Nephron progenitor cell (in vitro differentiated cells): Measurements from ENCODE around the gene ABCA5.

Experiments
- DNase-seq: peaks from one replicate; pipeline ENCODE4 v3.0.0; 2021
- H3K27ac Mint-ChIP-seq: 2 replicates; pipeline ENCODE4 v1.8.0; 2021; ENCODE audit warnings: mild to moderate bottlenecking, moderate library complexity, mixed read lengths
- H3K27me3 Mint-ChIP-seq: 2 replicates; pipeline ENCODE4 v1.8.0; 2021; ENCODE audit warnings: mild to moderate bottlenecking, low read depth, mixed read lengths; ENCODE audit not compliant: poor library complexity
- H3K36me3 Mint-ChIP-seq: 2 replicates; pipeline ENCODE4 v1.8.0; 2021; ENCODE audit warnings: low read depth, mixed read lengths
- H3K4me1 Mint-ChIP-seq: 2 replicates; pipeline ENCODE4 v1.8.0; 2021; ENCODE audit warnings: mixed read lengths
- H3K4me3 Mint-ChIP-seq: 2 replicates; pipeline ENCODE4 v1.8.0; 2021; ENCODE audit warnings: mild to moderate bottlenecking, moderate library complexity, mixed read lengths
- H3K9me3 Mint-ChIP-seq: 2 replicates; pipeline ENCODE4 v1.8.0; 2021; ENCODE audit warnings: mild to moderate bottlenecking, moderate library complexity, mixed read lengths
- CTCF ChIP-seq: fragments of 200-600 bp; sonication (generic); IDR thresholded peaks from 2 replicates; pipeline ENCODE4 v1.5.0; 2021; ENCODE audit warnings: antibody characterized with exemption

The ABCA5 gene

GRCh38 chr17:69346766-69347165 lies 19.8 kb upstream of the ABCA5 start:
- no peak for TF ChIP-seq CTCF
- DNase-seq = no peak
- no peaks in the 10 kb centered on the region for H3K27me3 Mint-ChIP-seq
- H3K27ac Mint-ChIP-seq = no peak overlapping the region
- no peaks in the 10 kb centered on the region for H3K36me3 Mint-ChIP-seq
- H3K4me1 Mint-ChIP-seq = peaks cover 25% of the 10 kb centered on the region
- H3K4me3 Mint-ChIP-seq = no peak overlapping the region
- peaks cover 21% of the 10 kb centered on the region for H3K9me3 Mint-ChIP-seq

GRCh38 chr17:69344939-69345338 lies 18.0 kb upstream of the ABCA5 start:
- Mint-ChIP-seq H3K4me3 (no peak overlapping the region), H3K27me3 (peaks cover 4% of the 10 kb centered on the region), H3K27ac (no peak overlapping the region), H3K9me3 (peaks cover 21% of the 10 kb centered on the region), H3K4me1 (peaks cover 28% of the 10 kb centered on the region), H3K36me3 (no peaks in the 10 kb centered on the region)
- no peak for DNase-seq
- TF ChIP-seq CTCF = no peak

- no peak overlapping the region for H3K4me3 Mint-ChIP-seq
- DNase-seq = no peak
- no peaks in the 10 kb centered on the region for H3K36me3 Mint-ChIP-seq
- TF ChIP-seq CTCF = no peak
- H3K4me1 Mint-ChIP-seq = peaks cover 26% of the 10 kb centered on the region
- peaks cover 5% of the 10 kb centered on the region for H3K9me3 Mint-ChIP-seq
- no peak overlapping the region for H3K27ac Mint-ChIP-seq
- H3K27me3 Mint-ChIP-seq = peaks cover 4% of the 10 kb centered on the region
Measured at GRCh38 chr17:69342896-69343644, 16.1 kb upstream of the ABCA5 start.

- Mint-ChIP-seq H3K9me3 (peaks cover 12% of the 10 kb centered on the region), H3K4me1 (peaks cover 8% of the 10 kb centered on the region), H3K4me3 (no peak overlapping the region), H3K36me3 (no peaks in the 10 kb centered on the region), H3K27me3 (peaks cover 8% of the 10 kb centered on the region), H3K27ac (no peak overlapping the region)
- DNase-seq = no peak
- TF ChIP-seq CTCF = no peak
Measured at GRCh38 chr17:69339937-69340336, 13.0 kb upstream of the ABCA5 start.

- Mint-ChIP-seq H3K4me3 (no peak overlapping the region), H3K9me3 (peaks cover 12% of the 10 kb centered on the region), H3K27me3 (peaks cover 8% of the 10 kb centered on the region), H3K36me3 (no peaks in the 10 kb centered on the region), H3K27ac (no peak overlapping the region), H3K4me1 (peaks cover 17% of the 10 kb centered on the region)
- DNase-seq = no peak
- TF ChIP-seq CTCF = no peak
Measured at GRCh38 chr17:69336996-69337395, 10.1 kb upstream of the ABCA5 start.

- no peak for TF ChIP-seq CTCF
- H3K27me3 Mint-ChIP-seq = peaks cover 8% of the 10 kb centered on the region
- peaks cover 22% of the 10 kb centered on the region for H3K4me1 Mint-ChIP-seq
- no peak for DNase-seq
- no peak overlapping the region for H3K4me3 Mint-ChIP-seq
- no peak overlapping the region for H3K27ac Mint-ChIP-seq
- peaks cover 12% of the 10 kb centered on the region for H3K9me3 Mint-ChIP-seq
- no peaks in the 10 kb centered on the region for H3K36me3 Mint-ChIP-seq
Measured at GRCh38 chr17:69336580-69336979, 9.6 kb upstream of the ABCA5 start.
